Activated B cell treated with CpG ODN at 0.5 μM for 24 hours (primary cell): ENCODE results near the gene DCAF12. TPM values are rescaled to one million over a fixed set of nuclear protein-coding genes. Genes with fewer than 3 reads are reported as not detected.
A peak's percentile ranks its signal among the peaks of the same experiment; 100 is the strongest.

ENCODE experiments used
- ATAC-seq: fragments of 200-7000 bp; cut with Tn5 transposase; one replicate; pipeline ENCODE4 v1.10.0; 2021; ENCODE audit warnings: low read depth, mild to moderate bottlenecking, moderate library complexity
- CTCF ChIA-PET: fragments of 350-600 bp; sonication (Branson Sonifier 250); formaldehyde crosslinking; loops from one replicate; lab custom pipeline; 2021; ENCODE audit warnings: antibody characterized with exemption; lab: Charles Lee
- POLR2A ChIA-PET: fragments of 350-600 bp; sonication (Branson Sonifier 250); formaldehyde crosslinking; loops from one replicate; lab custom pipeline; 2021; ENCODE audit warnings: antibody characterized with exemption; lab: Charles Lee
- DNase-seq: peaks from one replicate; pipeline ENCODE4 v3.0.0; 2022
- H3K27ac Mint-ChIP-seq: one replicate; pipeline ENCODE4 v1.8.0; 2020; ENCODE audit warnings: mixed read lengths
- H3K27me3 Mint-ChIP-seq: one replicate; pipeline ENCODE4 v1.8.0; 2021; ENCODE audit warnings: mixed read lengths
- H3K36me3 Mint-ChIP-seq: one replicate; pipeline ENCODE4 v1.8.0; 2021; ENCODE audit warnings: low read depth, mixed read lengths
- H3K4me1 Mint-ChIP-seq: one replicate; pipeline ENCODE4 v1.8.0; 2021; ENCODE audit warnings: mixed read lengths
- H3K4me3 Mint-ChIP-seq: one replicate; pipeline ENCODE4 v1.8.0; 2020; ENCODE audit warnings: mild to moderate bottlenecking, mixed read lengths
- H3K9me3 Mint-ChIP-seq: one replicate; pipeline ENCODE4 v1.8.0; 2020; ENCODE audit warnings: mixed read lengths
- CTCF ChIP-seq: fragments of 200-600 bp; IDR thresholded peaks from one replicate; pipeline ENCODE4 v1.8.0; 2022; ENCODE audit warnings: antibody characterized with exemption, mild to moderate bottlenecking
- intact Hi-C: fragments of 100-400 bp; cut with micrococcal nuclease; formaldehyde crosslinking; loops from one replicate; pipeline ENCODE4 v1.15.1; 2024
- total RNA-seq: library from RNA; stranded (reverse); gene quantifications from 2 replicates; pipeline ENCODE4 v1.2.3, GENCODE V29; 2022

Gene DCAF12
- total RNA-seq, 1 donor from 2014 or later, result 3.8 TPM

GRCh38 chr9:34127035-34127948 is 794 bp upstream of the DCAF12 start:
- intact Hi-C loops, result loop anchor here (2.0 to 5.0 kb wide), 3 partner anchors 52 to 310 kb away; partner anchors contain the start of genes KIF24, NUDT2, UBAP1 and UBE2R2
- Mint-ChIP-seq H3K4me1 (peaks cover 49% of the 10 kb centered on the region), H3K27me3 (peaks cover 41% of the 10 kb centered on the region), H3K27ac (no peak overlapping the region), H3K9me3 (no peaks in the 10 kb centered on the region), H3K36me3 (peaks cover 3% of the 10 kb centered on the region), H3K4me3 (peak overlapping the region; percentile 90)
- DNase-seq, result no peak
- ChIA-PET POLR2A (interaction anchor here (1.2 kb wide), 1 partner anchor 51 kb away, joined by 3 read pairs; the partner anchor contains the start of gene UBAP1), CTCF (interaction anchor here (0.5 kb wide), 1 partner anchor 252 kb away, joined by 3 read pairs; no protein-coding TSS in a partner anchor)
- no peak for ATAC-seq
- TF ChIP-seq CTCF, result no peak

- ChIA-PET POLR2A (interaction anchor here (0.6 kb wide), 1 partner anchor 272 kb away, joined by 6 read pairs; no protein-coding TSS in a partner anchor), CTCF (no interaction called here)
- ATAC-seq, result no peak
- Mint-ChIP-seq H3K4me3 (peak overlapping the region; percentile 90), H3K9me3 (no peaks in the 10 kb centered on the region), H3K27me3 (peaks cover 43% of the 10 kb centered on the region), H3K27ac (no peak overlapping the region), H3K36me3 (peaks cover 5% of the 10 kb centered on the region), H3K4me1 (peaks cover 49% of the 10 kb centered on the region)
- intact Hi-C loops, result loop anchor here (1.0 to 5.0 kb wide), 5 partner anchors 46 to 308 kb away; partner anchors contain the start of genes KIF24, NUDT2, UBAP1 and UBAP2
- DNase-seq, result no peak
- TF ChIP-seq CTCF, result no peak
Observed at GRCh38 chr9:34125681-34126206, 754 bp downstream of the DCAF12 start.

GRCh38 chr9:34124926-34125325 is 1.6 kb downstream of the DCAF12 start:
- no peaks in the 10 kb centered on the region for H3K9me3 Mint-ChIP-seq
- H3K27ac Mint-ChIP-seq, result no peak overlapping the region
- POLR2A ChIA-PET, result no interaction called here
- CTCF ChIA-PET, result no interaction called here
- peak overlapping the region; percentile 90 for H3K4me3 Mint-ChIP-seq
- no peak for DNase-seq
- H3K4me1 Mint-ChIP-seq, result peaks cover 49% of the 10 kb centered on the region
- H3K36me3 Mint-ChIP-seq, result peaks cover 5% of the 10 kb centered on the region
- no peak for ATAC-seq
- TF ChIP-seq CTCF, result no peak
- intact Hi-C loops, result loop anchor here (5.0 kb wide), 2 partner anchors 202 to 308 kb away; partner anchors contain the start of genes KIF24, NUDT2 and UBE2R2
- H3K27me3 Mint-ChIP-seq, result peaks cover 45% of the 10 kb centered on the region

- no peaks in the 10 kb centered on the region for H3K9me3 Mint-ChIP-seq
- CTCF ChIA-PET, result interaction anchor here (0.6 kb wide), 1 partner anchor 128 kb away, joined by 3 read pairs; no protein-coding TSS in a partner anchor
- H3K27ac Mint-ChIP-seq, result peak overlapping the region; percentile 67
- no peak for TF ChIP-seq CTCF
- peaks cover 5% of the 10 kb centered on the region for H3K36me3 Mint-ChIP-seq
- peak; percentile 19 for ATAC-seq
- H3K27me3 Mint-ChIP-seq, result peaks cover 40% of the 10 kb centered on the region
- H3K4me3 Mint-ChIP-seq, result peak overlapping the region; percentile 68
- intact Hi-C loops, result no loop called here
- POLR2A ChIA-PET, result interaction anchor here (0.6 kb wide), 1 partner anchor 796 kb away, joined by 3 read pairs; no protein-coding TSS in a partner anchor
- peaks cover 49% of the 10 kb centered on the region for H3K4me1 Mint-ChIP-seq
- no peak for DNase-seq
Observed at GRCh38 chr9:34124099-34124498, 2.4 kb downstream of the DCAF12 start.
